IPS-NIHi7 (cell line): ENCODE data around the gene PTPRD.

Source experiments
- DNase-seq: peaks from one replicate; pipeline ENCODE4 v3.0.0; 2012; ENCODE audit warnings: mixed read lengths; ENCODE audit errors: extremely low spot score

Gene PTPRD

DNA sequence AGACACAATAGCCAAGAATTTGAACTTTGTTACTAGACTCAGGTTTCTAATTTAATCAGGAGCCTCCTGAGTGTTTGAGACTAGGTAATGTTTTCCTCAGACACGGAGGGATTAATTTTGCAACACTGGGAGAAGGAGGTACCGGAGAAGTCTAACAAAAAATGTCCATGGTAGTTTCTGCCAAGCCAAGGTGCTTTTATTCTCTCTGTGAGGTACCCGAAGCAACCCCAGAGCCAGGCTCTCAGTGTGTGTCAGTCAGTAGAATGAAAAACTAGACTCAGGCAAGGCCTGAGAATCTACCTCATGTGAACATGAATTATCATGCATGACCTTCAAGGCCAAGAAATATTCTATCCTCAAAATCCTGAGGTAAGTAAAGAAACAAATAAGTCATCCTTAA lies 1832.4 kb downstream of the PTPRD start:
- no peak for DNase-seq

GRCh38 chr9:8779478-8779877 lies 1833.3 kb downstream of the PTPRD start:
- no peak for DNase-seq

DNA sequence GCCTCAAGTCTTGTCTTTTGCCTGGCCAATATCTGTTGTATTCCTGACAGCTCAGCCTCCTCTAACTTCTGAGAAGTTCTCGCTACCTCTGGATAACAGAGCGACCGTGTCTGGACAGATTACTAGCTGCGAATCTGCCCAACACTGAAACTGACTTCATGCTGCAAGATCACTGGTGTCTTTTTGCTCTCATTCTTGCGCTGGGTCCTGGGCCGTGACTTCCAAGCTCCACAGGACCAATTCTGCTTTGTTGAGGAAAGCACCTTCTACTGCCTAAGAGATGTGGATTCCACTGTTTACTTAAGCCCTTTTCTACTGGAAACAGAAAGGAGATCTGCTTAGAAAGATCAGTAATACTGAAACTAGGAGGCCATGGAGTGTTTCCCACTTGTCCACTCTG lies 1834.4 kb downstream of the PTPRD start:
- no peak for DNase-seq

GRCh38 chr9:8772302-8772701 lies 1840.5 kb downstream of the PTPRD start:
- no peak for DNase-seq

- no peak for DNase-seq
Observed at GRCh38 chr9:8769153-8769552, 1843.6 kb downstream of the PTPRD start.

GRCh38 chr9:8766096-8766495 lies 1846.7 kb downstream of the PTPRD start:
- no peak for DNase-seq

GRCh38 chr9:8764051-8764450 lies 1848.8 kb downstream of the PTPRD start:
- no peak for DNase-seq

DNA sequence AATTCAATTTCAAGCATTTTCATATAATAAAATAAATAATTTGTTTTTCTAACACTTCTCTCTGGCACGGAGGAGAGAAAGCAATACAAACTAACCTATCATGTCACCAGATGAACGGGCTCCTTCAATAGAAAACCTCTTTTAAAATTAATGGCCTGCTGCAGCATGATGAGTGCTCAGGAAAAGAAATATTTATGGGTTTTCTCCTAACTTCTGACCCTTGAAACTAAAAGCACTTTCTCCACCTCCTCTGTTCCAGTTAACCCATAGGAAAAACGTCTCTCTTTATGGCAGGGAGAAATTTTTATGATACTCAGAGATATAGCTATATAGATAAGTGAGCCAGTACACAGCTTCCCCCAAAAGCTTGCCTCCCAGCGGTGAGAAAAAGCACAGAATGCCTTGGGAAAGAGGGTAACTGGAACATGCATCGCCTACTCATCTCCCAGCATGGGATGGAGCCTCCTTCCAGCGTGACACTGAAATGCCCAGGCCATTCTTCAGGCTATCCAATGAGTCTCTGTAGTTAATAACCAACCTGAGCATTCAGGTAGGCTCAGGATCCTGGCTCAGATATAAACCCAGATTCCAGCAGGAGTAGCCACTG lies 1850.2 kb downstream of the PTPRD start:
- DNase-seq = peak; percentile 49

DNA sequence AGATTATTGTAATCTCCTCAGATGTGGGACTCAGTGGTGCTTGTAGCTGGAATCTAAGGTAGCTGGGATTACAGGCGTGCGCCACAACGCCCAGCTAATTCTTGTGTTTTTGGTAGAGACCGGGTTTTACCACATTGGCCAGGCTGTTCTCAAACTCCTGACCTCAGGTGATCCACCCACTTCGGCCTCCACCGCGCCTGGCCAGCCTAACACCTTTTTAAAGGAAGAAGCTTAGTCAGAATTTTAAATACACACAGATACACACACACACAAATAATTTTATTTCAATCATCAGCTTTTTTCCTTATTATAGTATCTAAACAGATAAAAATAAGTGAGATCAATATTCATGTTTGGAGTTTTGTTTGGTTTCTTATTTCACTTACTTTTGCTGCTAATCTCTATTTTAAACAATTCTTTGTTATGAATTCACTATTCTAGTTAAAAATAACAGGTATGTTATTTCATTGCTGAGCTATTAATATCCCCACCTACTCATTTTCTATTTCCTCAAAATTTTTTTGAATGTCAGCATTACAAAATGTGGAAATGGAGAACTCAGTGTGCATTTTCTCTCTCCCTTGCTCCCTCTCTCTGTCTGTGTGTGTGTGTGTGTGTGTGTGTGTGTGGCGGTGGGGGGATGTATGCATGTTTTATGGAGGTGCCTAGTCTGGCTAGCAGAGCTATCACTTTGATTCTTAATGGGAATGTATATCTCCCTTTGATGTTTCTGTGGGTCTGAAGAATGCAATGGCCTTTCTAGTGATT lies 1852.6 kb downstream of the PTPRD start:
- DNase-seq = no peak

- no peak for DNase-seq
Observed at GRCh38 chr9:8757881-8758280, 1854.9 kb downstream of the PTPRD start.

DNA sequence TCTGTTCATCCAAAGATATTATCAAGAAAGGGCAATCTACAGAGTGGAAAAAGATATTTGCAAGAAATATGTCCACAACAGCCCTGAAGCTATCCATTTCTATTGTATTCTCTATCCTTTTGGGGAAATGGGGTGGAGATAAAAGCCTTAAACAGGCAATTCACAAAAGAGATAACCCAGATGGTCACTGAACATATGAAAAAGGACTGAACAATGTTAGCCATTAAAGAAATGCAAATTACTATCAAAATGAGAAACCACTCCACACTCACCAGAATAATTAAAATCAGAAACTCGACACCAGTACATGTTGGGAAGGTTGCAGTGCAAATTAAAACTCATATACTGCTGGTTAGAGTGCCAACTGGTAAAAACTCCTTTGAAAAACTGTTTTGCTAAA lies 1858.1 kb downstream of the PTPRD start:
- DNase-seq = no peak

DNA sequence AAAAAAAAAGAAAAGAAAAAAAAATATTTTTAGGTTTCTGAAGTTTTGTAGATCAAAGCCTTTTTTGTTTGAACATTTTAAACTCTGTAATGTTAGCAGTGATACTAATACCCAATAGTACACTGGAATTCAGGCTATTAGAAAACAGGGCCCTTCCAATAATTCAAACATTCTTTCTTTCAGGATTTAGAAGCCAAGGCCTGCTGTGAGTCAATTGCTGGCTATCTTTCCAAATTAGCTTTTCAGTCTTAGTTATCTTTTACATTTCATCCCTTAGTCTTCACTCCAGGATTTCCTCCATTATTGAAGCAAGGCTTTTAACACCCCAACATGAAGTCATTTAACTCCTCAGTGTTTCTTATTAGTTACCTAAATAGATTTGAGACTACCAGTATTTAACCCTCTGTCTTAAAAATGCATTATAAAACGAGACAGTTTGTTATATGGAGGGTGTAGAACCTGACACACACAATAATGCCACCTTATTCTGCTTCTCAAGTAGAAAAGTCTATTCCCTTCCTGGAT lies 1861.3 kb downstream of the PTPRD start:
- no peak for DNase-seq

- peak; percentile 13 for DNase-seq
Observed at GRCh38 chr9:8750639-8751051, 1862.2 kb downstream of the PTPRD start.

- DNase-seq = no peak
Observed at GRCh38 chr9:8745347-8745746, 1867.5 kb downstream of the PTPRD start.

- DNase-seq = no peak
Observed at GRCh38 chr9:8738945-8739344, 1873.9 kb downstream of the PTPRD start.

GRCh38 chr9:8736805-8737204 lies 1876.0 kb downstream of the PTPRD start:
- DNase-seq = no peak

- DNase-seq = peak; percentile 50
Observed at GRCh38 chr9:8734760-8735159, 1878.0 kb downstream of the PTPRD start.

DNA sequence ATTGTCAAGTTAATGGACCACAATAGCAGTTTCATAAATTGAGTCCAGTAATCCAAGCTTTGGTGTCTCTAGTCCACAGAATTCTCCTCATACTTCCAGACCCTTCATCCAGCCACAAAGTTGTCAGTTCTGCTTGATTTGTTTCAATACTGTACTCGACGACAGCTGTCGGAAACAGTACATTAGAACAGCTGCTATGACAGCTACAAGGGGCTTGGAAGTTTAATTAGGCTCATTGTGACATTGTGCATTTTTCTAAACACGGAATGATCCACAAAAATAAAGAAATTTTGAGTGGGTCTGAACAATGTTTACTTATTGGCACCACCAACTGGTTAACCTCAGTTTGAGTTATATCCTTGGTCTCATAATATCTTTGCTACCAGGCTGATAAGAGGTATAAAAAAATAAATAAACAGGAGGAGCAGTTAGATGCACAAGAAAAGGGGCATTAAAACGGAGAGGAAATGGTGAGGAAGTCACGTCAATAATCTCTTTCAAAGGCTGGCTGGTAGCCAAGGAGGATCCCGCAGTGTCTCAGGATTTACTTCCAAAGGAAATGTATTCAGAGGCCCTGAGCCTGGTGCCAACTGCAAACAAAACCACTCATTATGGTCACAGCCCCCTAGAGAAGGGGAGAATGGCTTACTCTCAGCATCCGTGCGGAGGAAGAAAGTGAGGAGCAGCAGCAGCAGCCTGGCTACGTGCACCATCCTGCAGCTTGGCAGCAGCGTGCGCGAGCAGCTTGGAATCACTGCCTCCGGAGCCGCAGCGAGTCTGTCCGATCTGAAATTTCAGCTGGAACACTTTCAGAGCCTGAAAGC lies 1879.5 kb downstream of the PTPRD start:
- peak; percentile 26 for DNase-seq

- DNase-seq = no peak
Observed at GRCh38 chr9:8732367-8733075, 1880.3 kb downstream of the PTPRD start.

- no peak for DNase-seq
Observed at GRCh38 chr9:8730618-8731017, 1882.2 kb downstream of the PTPRD start.

GRCh38 chr9:8728910-8729309 lies 1883.9 kb downstream of the PTPRD start:
- no peak for DNase-seq

DNA sequence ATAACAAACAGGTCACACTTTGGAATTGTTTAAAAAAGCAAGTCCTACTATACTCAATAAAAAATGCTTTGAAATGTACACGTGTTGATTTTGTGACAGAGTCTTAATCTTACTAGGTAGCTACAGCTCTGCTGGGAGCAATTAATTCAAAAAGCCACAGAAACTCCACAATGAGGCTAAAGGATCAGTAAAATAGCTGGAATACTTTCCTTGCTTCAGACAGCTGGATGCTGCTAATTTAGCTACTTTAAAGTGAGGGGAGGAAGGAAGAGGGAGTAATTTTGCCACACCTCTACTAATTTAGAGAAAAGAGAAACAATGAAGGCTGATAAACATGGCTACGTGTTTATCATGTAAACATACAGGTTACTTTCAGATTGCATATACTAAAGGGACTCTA lies 1885.6 kb downstream of the PTPRD start:
- no peak for DNase-seq
